ENCODE data around the gene ACSS3.

GRCh38 chr12:81092053-81092452 is 14.2 kb downstream of the ACSS3 start:
- TF ChIP-seq CHCHD3 (CRISPR knock-in tag; IDR thresholded peaks at IDR 0.05), result no peak
- no peak for TF ChIP-seq CTCF (IDR thresholded peaks at IDR 0.05 in 2 of 3, conservative IDR thresholded peaks at IDR 0.05 in 1 of 3; ENCODE audit: insufficient read depth in 2 of 3, low read depth in 1 of 3, low read length in 3 of 3)

Measured in K562 (cell line).